Keratinocyte (primary cell): ENCODE data around the gene KRTAP24-1. TPM values are rescaled to one million over a fixed set of nuclear protein-coding genes. Genes with fewer than 3 reads are reported as not detected.

Experiments
- DNase-seq: peaks from one replicate; pipeline ENCODE4 v3.0.0-alpha.2; 2011; ENCODE audit warnings: low read depth, missing footprints, low spot score
- FAIRE-seq: peaks from 2 replicates; lab custom pipeline; 2011; peaks lifted over from hg19 to GRCh38; lab: Jason Lieb, UNC
- H2AFZ ChIP-seq: 2 replicates; pipeline ENCODE4 v1.6.0; 2012; ENCODE audit warnings: low read length, control low read depth, inconsistent platforms; ENCODE audit not compliant: control insufficient read depth
- H3K27ac ChIP-seq: 2 replicates; pipeline ENCODE4 v1.5.1; 2011; ENCODE audit warnings: low read length; ENCODE audit not compliant: control insufficient read depth, insufficient read depth
- H3K27me3 ChIP-seq: 3 replicates; pipeline ENCODE4 v1.6.0; 2011; ENCODE audit warnings: low read length; ENCODE audit not compliant: control insufficient read depth, insufficient read depth; ENCODE audit errors: extremely low read depth
- H3K36me3 ChIP-seq, 2 experiments: 2 replicates in 1 of 2; 3 replicates in 1 of 2; pipeline ENCODE4 v1.5.1; 2011; ENCODE audit warnings: low read length in 2 of 2, mild to moderate bottlenecking in 1 of 2; ENCODE audit not compliant: control insufficient read depth in 2 of 2, insufficient read depth in 2 of 2; ENCODE audit errors: extremely low read depth in 1 of 2
- H3K4me1 ChIP-seq: 3 replicates; pipeline ENCODE4 v1.5.1; 2011; ENCODE audit warnings: low read length; ENCODE audit not compliant: control insufficient read depth, insufficient read depth; ENCODE audit errors: extremely low read depth
- H3K4me2 ChIP-seq: 3 replicates; pipeline ENCODE4 v1.6.0; 2011; ENCODE audit warnings: low read depth, low read length; ENCODE audit not compliant: control insufficient read depth, insufficient read depth; ENCODE audit errors: extremely low read depth
- H3K4me3 ChIP-seq, 3 experiments: fragments of 200-600 bp in 1 of 3; sonication (generic) in 1 of 3; 2 replicates in 2 of 3; 3 replicates in 1 of 3; pipeline ENCODE4 v1.5.1; 2011 to 2016; ENCODE audit warnings: low read length in 3 of 3, mild to moderate bottlenecking in 3 of 3, control low read depth in 2 of 3, inconsistent platforms in 1 of 3, low read depth in 1 of 3, mixed read lengths in 1 of 3, mixed run types in 1 of 3, moderate library complexity in 1 of 3; ENCODE audit not compliant: control insufficient read depth in 2 of 3, insufficient read depth in 2 of 3; ENCODE audit errors: extremely low read depth in 1 of 3
- H3K79me2 ChIP-seq: 2 replicates; pipeline ENCODE4 v1.6.0; 2012; ENCODE audit warnings: low read length; ENCODE audit not compliant: control insufficient read depth, insufficient read depth
- H3K9ac ChIP-seq: 3 replicates; pipeline ENCODE4 v1.6.0; 2011; ENCODE audit warnings: low read length; ENCODE audit not compliant: control insufficient read depth, insufficient read depth; ENCODE audit errors: extremely low read depth
- H3K9me1 ChIP-seq: 3 replicates; pipeline ENCODE4 v1.6.0; 2011; ENCODE audit warnings: low read length; ENCODE audit not compliant: control insufficient read depth, insufficient read depth; ENCODE audit errors: extremely low read depth
- H3K9me3 ChIP-seq: 2 replicates; pipeline ENCODE4 v1.5.1; 2012; ENCODE audit warnings: low read depth, low read length; ENCODE audit not compliant: control insufficient read depth
- H4K20me1 ChIP-seq: 3 replicates; pipeline ENCODE4 v1.6.0; 2011; ENCODE audit warnings: low read length; ENCODE audit not compliant: control insufficient read depth, insufficient read depth; ENCODE audit errors: extremely low read depth
- CTCF ChIP-seq, 3 experiments: IDR thresholded peaks in 1 of 3; conservative IDR thresholded peaks in 1 of 3; optimal IDR thresholded peaks in 1 of 3; 2 replicates in 2 of 3; 3 replicates in 1 of 3; pipeline versions ENCODE3 to v1.5.1; 2011; ENCODE audit warnings: low read length in 3 of 3, mild to moderate bottlenecking in 3 of 3, moderate library complexity in 2 of 3, control low read depth in 1 of 3, inconsistent platforms in 1 of 3; ENCODE audit not compliant: insufficient read depth in 2 of 3; ENCODE audit errors: extremely low read depth in 1 of 3
- EZH2 ChIP-seq: IDR thresholded peaks from one replicate; pipeline ENCODE4 v1.6.1; 2012; ENCODE audit warnings: inconsistent platforms, mild to moderate bottlenecking, low read length, moderate library complexity
- dilution Hi-C: fragments of 300-500 bp; cut with MboI; formaldehyde crosslinking; loops from one replicate; pipeline ENCODE4 v1.7.0; 2020; ENCODE audit warnings: low sequenced_read_pairs; ENCODE audit not compliant: extremely low pct_ligation_motif_present
- polyA plus RNA-seq, 5 experiments: library from polyadenylated mRNA; depleted of rRNA in 3 of 5; stranded (reverse) in 3 of 5; stranded (forward) in 1 of 5; unstranded in 1 of 5; fragments of >200 nt; gene quantifications; 1 replicate in 1 of 5; 2 replicates in 3 of 5; 3 replicates in 1 of 5; pipeline versions ENCODE4 v1.2.1 to v1.2.3, GENCODE V29; 2011 to 2012; ENCODE audit warnings: missing spikeins in 2 of 5, low read depth in 1 of 5, low replicate concordance in 1 of 5

Gene KRTAP24-1
- polyA plus RNA-seq, 1 donor (not counting 4 experiments of a cell fraction or from before 2014, with no cell fraction given), result not detected

- Histone ChIP-seq H4K20me1 (no peaks in the 10 kb centered on the region), H3K36me3 (no peaks in the 10 kb centered on the region), H3K9me1 (no peaks in the 10 kb centered on the region), H3K4me1 (peaks cover 7% of the 10 kb centered on the region), H3K27ac (no peak overlapping the region), H3K79me2 (no peaks in the 10 kb centered on the region), H3K27me3 (no peaks in the 10 kb centered on the region), H2AFZ (no peak overlapping the region), H3K4me3 (no peak overlapping the region), H3K9me3 (no peaks in the 10 kb centered on the region), H3K9ac (no peak overlapping the region), H3K4me2 (no peak overlapping the region)
- DNase-seq (no peak), FAIRE-seq (no peak)
- dilution Hi-C loops, result no loop called here
- no peak for TF ChIP-seq CTCF (optimal IDR thresholded peaks at IDR 0.05 in 1 of 3, IDR thresholded peaks at IDR 0.05 in 1 of 3, conservative IDR thresholded peaks at IDR 0.05 in 1 of 3; ENCODE audit: extremely low read depth in 1 of 3, insufficient read depth in 2 of 3, low read length in 3 of 3)
- no peak for TF ChIP-seq EZH2
Measured at GRCh38 chr21:30326390-30326789, 43.6 kb upstream of the KRTAP24-1 start.

- no peaks in the 10 kb centered on the region for H4K20me1 ChIP-seq
- dilution Hi-C loops, result no loop called here
- no peak for FAIRE-seq
Measured at GRCh38 chr21:30320215-30320614, 37.5 kb upstream of the KRTAP24-1 start, which contains the start of gene KRTAP26-1. KRTAP26-1 (minus strand) TSS chr21:30320315; CDS start chr21:30320035, 280 bp downstream.

More at GRCh38 chr21:30320215-30320614, 37.5 kb upstream of the KRTAP24-1 start, which contains the start of gene KRTAP26-1:
- Histone ChIP-seq H3K4me2 (no peak within 1 kb of the TSS), H3K4me1 (no peaks in the 10 kb centered on the region), H3K27me3 (peaks cover 3% of the 10 kb centered on the region), H2AFZ (no peak within 1 kb of the TSS), H3K9me3 (no peaks in the 10 kb centered on the region), H3K9ac (no peak within 1 kb of the TSS), H3K79me2 (no peaks in the 10 kb centered on the region), H3K27ac (no peak within 1 kb of the TSS), H3K9me1 (no peaks in the 10 kb centered on the region), H3K36me3 (no peaks in the 10 kb centered on the region), H3K4me3 (no peak within 1 kb of the TSS)
- TF ChIP-seq CTCF (optimal IDR thresholded peaks at IDR 0.05 in 1 of 3, IDR thresholded peaks at IDR 0.05 in 1 of 3, conservative IDR thresholded peaks at IDR 0.05 in 1 of 3; ENCODE audit: extremely low read depth in 1 of 3, insufficient read depth in 2 of 3, low read length in 3 of 3) (no peak), EZH2 (no peak)
- DNase-seq, result no peak
